Smooth muscle cell of the umbilical artery (primary cell): Measurements from ENCODE around the gene NDUFB5. TPM values are rescaled to one million over a fixed set of nuclear protein-coding genes. Genes with fewer than 3 reads are reported as not detected.

Source experiments
- total RNA-seq: library from RNA; depleted of rRNA; stranded (reverse); fragments of >200 nt; gene quantifications from 2 replicates; pipeline ENCODE4 v1.2.3, GENCODE V29; 2014

The NDUFB5 gene
- 81.2 and 147 TPM in 2 replicates for total RNA-seq

GRCh38 chr3:179604321-179605078, at the start of gene NDUFB5, which contains the start of gene MRPL47:
Gene NDUFB5 (plus strand): TSS chr3:179604794. CDS start chr3:179604816, 22 bp downstream.
Gene MRPL47 (minus strand): TSS chr3:179604638. CDS start chr3:179604624, 14 bp downstream.

GRCh38 chr3:179562591-179563270, 41.9 kb upstream of the NDUFB5 start, which contains the start of gene ACTL6A:
Gene ACTL6A (plus strand): TSS chr3:179562926. CDS start chr3:179563093, 167 bp downstream.

GRCh38 chr3:179652447-179653095, 48.0 kb downstream of the NDUFB5 start, which contains the start of gene USP13:
Gene USP13 (plus strand): TSS chr3:179653040. CDS start chr3:179653226, 186 bp downstream.

Other genes with a start within 250 kb of the NDUFB5 start
- gene GNB4, start 153.3 kb upstream of the NDUFB5 start, total RNA-seq, result 69.8 and 90.7 TPM in 2 replicates
- 42.8 and 57.3 TPM in 2 replicates for gene ACTL6A, start 41.9 kb upstream of the NDUFB5 start, total RNA-seq
- 29.1 and 30.5 TPM in 2 replicates for gene MRPL47, start 156 bp upstream of the NDUFB5 start, total RNA-seq
- 9.8 and 16.1 TPM in 2 replicates for gene USP13, start 48.2 kb downstream of the NDUFB5 start, total RNA-seq